H1 (cell line): ENCODE results near the gene CD247. TPM values are rescaled to one million over a fixed set of nuclear protein-coding genes. Genes with fewer than 3 reads are reported as not detected.

ENCODE experiments used
- BCL11A ChIP-seq, 2 experiments: IDR thresholded peaks; one replicate each; pipeline ENCODE4 v1.6.1; 2011; ENCODE audit warnings: low read depth in 2 of 2, low read length in 2 of 2, mild to moderate bottlenecking in 2 of 2
- CHD1 ChIP-seq: IDR thresholded peaks from 2 replicates; pipeline ENCODE4 v1.6.1; 2012; ENCODE audit warnings: low read depth, low read length, improper control_type of control experiment
- SIX5 ChIP-seq: IDR thresholded peaks from 2 replicates; pipeline ENCODE4 v1.6.1; 2011; ENCODE audit warnings: mild to moderate bottlenecking, low read depth, low read length
- YY1 ChIP-seq: IDR thresholded peaks from 2 replicates; pipeline ENCODE4 v1.6.1; 2011; ENCODE audit warnings: low read depth, mild to moderate bottlenecking, low read length
- polyA plus RNA-seq, 7 experiments: library from polyadenylated mRNA; depleted of rRNA in 3 of 7; stranded (reverse) in 5 of 7; unstranded in 2 of 7; fragments of >200 nt in 5 of 7; fragments of 200-250 nt in 2 of 7; gene quantifications; 1 replicate in 5 of 7; 2 replicates in 1 of 7; 4 replicates in 1 of 7; pipeline versions ENCODE4 v1.2.1 to v1.2.3, GENCODE V29; 2011 to 2013; ENCODE audit warnings: missing spikeins in 2 of 7, mixed read lengths in 2 of 7
- total RNA-seq: library from RNA; stranded (reverse); fragmentation: NEBNext Ultra II Directional; extraction: Animal tissue kit (Norgen Biotek cat#: 25700); gene quantifications from 2 replicates; pipeline ENCODE4 v1.2.1, GENCODE V29; 2021
- TF ChIP-seq, protein P1 (sequence below): fragments of 300-600 bp; sonication (generic); IDR thresholded peaks from 2 replicates; pipeline ENCODE4 v1.7.1; 2012; ENCODE audit warnings: low read length, moderate library complexity, mild to moderate bottlenecking, inconsistent platforms; ENCODE audit not compliant: insufficient replicate concordance
- TF ChIP-seq, protein P2 (sequence below), 3 experiments: IDR thresholded peaks; 1 replicate in 2 of 3; 2 replicates in 1 of 3; pipeline versions ENCODE4 v1.5.1 to v1.6.1; 2011; ENCODE audit warnings: low read length in 3 of 3, mild to moderate bottlenecking in 3 of 3, inconsistent platforms in 2 of 3, low read depth in 1 of 3, moderate library complexity in 1 of 3; ENCODE audit not compliant: insufficient read depth in 1 of 3; ENCODE audit errors: control extremely low read depth in 1 of 3

Gene CD247
- total and polyA plus RNA-seq, 2 of the 8 experiments (the other 6 are each of a cell fraction or from before 2014, with no cell fraction given) = 2.0 to 2.2 TPM

DNA sequence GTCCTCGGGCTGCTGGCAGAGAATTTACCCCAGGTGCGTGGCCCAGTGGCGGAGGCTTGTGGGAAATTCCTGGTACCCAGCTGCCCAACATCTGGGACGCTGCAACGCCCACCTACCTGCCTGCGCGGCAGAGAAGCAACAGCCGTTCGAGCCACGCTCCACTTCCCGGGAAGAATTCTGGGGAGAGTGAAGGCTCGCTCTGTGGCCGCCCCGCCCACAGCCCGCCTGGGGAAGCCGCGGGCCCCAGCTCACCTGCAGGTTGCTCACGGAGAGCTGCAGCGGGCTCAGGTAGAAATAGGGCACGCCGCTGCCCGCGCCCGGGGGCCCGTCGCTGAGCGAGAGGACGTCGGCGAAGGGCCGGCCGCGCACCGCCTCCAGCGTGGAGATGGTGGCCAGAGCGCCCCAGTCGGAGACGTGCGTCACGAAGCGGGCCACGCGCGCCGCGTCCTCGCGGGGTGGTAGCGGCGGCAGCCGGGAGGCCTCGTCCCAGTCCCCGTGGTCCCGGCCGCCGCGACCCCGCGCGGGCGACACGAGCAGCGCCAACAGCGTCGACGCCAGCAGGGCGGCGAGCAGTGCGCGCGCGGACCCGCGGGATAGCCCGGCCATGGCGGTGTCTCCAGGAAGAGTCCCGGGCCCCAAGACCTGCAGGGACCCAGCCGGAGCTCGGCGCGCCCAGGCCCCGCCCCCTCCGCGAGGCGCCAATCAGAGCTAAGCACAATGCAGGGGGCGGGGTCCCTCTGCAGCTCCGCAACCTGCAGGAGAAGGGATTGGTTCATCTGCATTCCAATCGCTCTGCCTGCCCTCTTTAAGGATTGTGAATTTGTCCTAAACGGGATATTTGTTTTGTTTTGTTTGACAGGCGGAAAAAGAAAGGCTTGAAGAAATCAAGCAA lies 35.1 kb upstream of the CD247 start, which contains the start of gene CREG1 (continued):
- TF ChIP-seq, protein P1, sequence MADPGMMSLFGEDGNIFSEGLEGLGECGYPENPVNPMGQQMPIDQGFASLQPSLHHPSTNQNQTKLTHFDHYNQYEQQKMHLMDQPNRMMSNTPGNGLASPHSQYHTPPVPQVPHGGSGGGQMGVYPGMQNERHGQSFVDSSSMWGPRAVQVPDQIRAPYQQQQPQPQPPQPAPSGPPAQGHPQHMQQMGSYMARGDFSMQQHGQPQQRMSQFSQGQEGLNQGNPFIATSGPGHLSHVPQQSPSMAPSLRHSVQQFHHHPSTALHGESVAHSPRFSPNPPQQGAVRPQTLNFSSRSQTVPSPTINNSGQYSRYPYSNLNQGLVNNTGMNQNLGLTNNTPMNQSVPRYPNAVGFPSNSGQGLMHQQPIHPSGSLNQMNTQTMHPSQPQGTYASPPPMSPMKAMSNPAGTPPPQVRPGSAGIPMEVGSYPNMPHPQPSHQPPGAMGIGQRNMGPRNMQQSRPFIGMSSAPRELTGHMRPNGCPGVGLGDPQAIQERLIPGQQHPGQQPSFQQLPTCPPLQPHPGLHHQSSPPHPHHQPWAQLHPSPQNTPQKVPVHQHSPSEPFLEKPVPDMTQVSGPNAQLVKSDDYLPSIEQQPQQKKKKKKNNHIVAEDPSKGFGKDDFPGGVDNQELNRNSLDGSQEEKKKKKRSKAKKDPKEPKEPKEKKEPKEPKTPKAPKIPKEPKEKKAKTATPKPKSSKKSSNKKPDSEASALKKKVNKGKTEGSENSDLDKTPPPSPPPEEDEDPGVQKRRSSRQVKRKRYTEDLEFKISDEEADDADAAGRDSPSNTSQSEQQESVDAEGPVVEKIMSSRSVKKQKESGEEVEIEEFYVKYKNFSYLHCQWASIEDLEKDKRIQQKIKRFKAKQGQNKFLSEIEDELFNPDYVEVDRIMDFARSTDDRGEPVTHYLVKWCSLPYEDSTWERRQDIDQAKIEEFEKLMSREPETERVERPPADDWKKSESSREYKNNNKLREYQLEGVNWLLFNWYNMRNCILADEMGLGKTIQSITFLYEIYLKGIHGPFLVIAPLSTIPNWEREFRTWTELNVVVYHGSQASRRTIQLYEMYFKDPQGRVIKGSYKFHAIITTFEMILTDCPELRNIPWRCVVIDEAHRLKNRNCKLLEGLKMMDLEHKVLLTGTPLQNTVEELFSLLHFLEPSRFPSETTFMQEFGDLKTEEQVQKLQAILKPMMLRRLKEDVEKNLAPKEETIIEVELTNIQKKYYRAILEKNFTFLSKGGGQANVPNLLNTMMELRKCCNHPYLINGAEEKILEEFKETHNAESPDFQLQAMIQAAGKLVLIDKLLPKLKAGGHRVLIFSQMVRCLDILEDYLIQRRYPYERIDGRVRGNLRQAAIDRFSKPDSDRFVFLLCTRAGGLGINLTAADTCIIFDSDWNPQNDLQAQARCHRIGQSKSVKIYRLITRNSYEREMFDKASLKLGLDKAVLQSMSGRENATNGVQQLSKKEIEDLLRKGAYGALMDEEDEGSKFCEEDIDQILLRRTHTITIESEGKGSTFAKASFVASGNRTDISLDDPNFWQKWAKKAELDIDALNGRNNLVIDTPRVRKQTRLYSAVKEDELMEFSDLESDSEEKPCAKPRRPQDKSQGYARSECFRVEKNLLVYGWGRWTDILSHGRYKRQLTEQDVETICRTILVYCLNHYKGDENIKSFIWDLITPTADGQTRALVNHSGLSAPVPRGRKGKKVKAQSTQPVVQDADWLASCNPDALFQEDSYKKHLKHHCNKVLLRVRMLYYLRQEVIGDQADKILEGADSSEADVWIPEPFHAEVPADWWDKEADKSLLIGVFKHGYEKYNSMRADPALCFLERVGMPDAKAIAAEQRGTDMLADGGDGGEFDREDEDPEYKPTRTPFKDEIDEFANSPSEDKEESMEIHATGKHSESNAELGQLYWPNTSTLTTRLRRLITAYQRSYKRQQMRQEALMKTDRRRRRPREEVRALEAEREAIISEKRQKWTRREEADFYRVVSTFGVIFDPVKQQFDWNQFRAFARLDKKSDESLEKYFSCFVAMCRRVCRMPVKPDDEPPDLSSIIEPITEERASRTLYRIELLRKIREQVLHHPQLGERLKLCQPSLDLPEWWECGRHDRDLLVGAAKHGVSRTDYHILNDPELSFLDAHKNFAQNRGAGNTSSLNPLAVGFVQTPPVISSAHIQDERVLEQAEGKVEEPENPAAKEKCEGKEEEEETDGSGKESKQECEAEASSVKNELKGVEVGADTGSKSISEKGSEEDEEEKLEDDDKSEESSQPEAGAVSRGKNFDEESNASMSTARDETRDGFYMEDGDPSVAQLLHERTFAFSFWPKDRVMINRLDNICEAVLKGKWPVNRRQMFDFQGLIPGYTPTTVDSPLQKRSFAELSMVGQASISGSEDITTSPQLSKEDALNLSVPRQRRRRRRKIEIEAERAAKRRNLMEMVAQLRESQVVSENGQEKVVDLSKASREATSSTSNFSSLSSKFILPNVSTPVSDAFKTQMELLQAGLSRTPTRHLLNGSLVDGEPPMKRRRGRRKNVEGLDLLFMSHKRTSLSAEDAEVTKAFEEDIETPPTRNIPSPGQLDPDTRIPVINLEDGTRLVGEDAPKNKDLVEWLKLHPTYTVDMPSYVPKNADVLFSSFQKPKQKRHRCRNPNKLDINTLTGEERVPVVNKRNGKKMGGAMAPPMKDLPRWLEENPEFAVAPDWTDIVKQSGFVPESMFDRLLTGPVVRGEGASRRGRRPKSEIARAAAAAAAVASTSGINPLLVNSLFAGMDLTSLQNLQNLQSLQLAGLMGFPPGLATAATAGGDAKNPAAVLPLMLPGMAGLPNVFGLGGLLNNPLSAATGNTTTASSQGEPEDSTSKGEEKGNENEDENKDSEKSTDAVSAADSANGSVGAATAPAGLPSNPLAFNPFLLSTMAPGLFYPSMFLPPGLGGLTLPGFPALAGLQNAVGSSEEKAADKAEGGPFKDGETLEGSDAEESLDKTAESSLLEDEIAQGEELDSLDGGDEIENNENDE = no peak
- TF ChIP-seq, protein P2, sequence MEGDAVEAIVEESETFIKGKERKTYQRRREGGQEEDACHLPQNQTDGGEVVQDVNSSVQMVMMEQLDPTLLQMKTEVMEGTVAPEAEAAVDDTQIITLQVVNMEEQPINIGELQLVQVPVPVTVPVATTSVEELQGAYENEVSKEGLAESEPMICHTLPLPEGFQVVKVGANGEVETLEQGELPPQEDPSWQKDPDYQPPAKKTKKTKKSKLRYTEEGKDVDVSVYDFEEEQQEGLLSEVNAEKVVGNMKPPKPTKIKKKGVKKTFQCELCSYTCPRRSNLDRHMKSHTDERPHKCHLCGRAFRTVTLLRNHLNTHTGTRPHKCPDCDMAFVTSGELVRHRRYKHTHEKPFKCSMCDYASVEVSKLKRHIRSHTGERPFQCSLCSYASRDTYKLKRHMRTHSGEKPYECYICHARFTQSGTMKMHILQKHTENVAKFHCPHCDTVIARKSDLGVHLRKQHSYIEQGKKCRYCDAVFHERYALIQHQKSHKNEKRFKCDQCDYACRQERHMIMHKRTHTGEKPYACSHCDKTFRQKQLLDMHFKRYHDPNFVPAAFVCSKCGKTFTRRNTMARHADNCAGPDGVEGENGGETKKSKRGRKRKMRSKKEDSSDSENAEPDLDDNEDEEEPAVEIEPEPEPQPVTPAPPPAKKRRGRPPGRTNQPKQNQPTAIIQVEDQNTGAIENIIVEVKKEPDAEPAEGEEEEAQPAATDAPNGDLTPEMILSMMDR (IDR thresholded peaks at IDR 0.05; ENCODE audit: control extremely low read depth in 1 of 3, insufficient read depth in 1 of 3, low read depth in 1 of 3, low read length in 3 of 3) = no peak
- peak; percentile 59; the same call in 1 of the 2 replicates for TF ChIP-seq YY1
- TF ChIP-seq BCL11A (IDR thresholded peaks at IDR 0.05; ENCODE audit: low read depth in 2 of 2, low read length in 2 of 2) = no peak
- TF ChIP-seq SIX5 = no peak
- TF ChIP-seq CHD1 = no peak
